Measurements from ENCODE around the gene MAP3K2. TPM values are rescaled to one million over a fixed set of nuclear protein-coding genes. Genes with fewer than 3 reads are reported as not detected.

Gene MAP3K2
- total and polyA plus RNA-seq, 2 donors (not counting 3 experiments of a cell fraction or from before 2014, with no cell fraction given): 3.4 to 25.7 TPM

DNA sequence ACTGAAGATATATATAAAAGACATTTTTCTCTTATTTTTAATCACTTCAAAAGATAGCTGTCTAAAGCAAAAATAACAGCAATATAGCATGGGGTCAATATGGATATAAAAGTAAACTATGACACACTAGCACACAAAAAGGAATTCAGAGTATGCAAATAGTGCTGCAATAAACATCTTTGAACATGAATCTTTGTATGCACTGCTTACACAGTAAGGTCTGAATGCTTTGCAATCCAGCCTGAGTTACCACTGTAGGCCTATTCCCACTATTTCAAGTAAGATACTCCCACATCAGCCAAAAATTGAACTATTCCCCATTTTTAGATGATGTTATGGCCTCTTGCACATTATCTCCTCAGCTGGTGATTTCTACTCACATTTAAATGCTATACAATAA, 66.5 kb downstream of the MAP3K2 start:
- ChIA-PET POLR2A (no interaction called here), CTCF (interaction anchor here (1.9 kb wide), 1 partner anchor 158 kb away, joined by 11 read pairs; no protein-coding TSS in a partner anchor)
- Histone ChIP-seq H2AFZ (ENCODE audit: low read depth, low read length) (no peak overlapping the region), H3K4me3 (replicated peaks in 1 of 3; ENCODE audit: insufficient read depth in 1 of 3, low read depth in 1 of 3, low read length in 3 of 3) (no peak overlapping the region), H3K4me1 (ENCODE audit: control insufficient read depth, extremely low read depth, insufficient read depth, low read length) (no peaks in the 10 kb centered on the region), H3K36me3 (ENCODE audit: control insufficient read depth in 2 of 2, extremely low read depth in 1 of 2, insufficient read depth in 2 of 2, low read length in 2 of 2) (peaks cover 5 to 13% of the 10 kb centered on the region in 2 experiments), H3K9me1 (replicated peaks; ENCODE audit: control insufficient read depth, extremely low read depth, insufficient read depth, low read length) (no peaks in the 10 kb centered on the region), H3K27me3 (ENCODE audit: control insufficient read depth in 2 of 2, insufficient read depth in 2 of 2, low read length in 2 of 2) (no peaks in the 10 kb centered on the region), H3K4me2 (ENCODE audit: insufficient read depth, low read length) (no peak overlapping the region), H3K9me3 (replicated peaks; ENCODE audit: control insufficient read depth, insufficient read depth, low read length) (no peaks in the 10 kb centered on the region), H3K27ac (ENCODE audit: insufficient read depth, low read depth, low read length) (no peak overlapping the region), H4K20me1 (replicated peaks; ENCODE audit: control insufficient read depth, extremely low read depth, insufficient read depth, low read length) (no peaks in the 10 kb centered on the region), H3K79me2 (ENCODE audit: control insufficient read depth, insufficient read depth, low read length) (no peaks in the 10 kb centered on the region), H3K9ac (replicated peaks; ENCODE audit: extremely low read depth, insufficient read depth, low read length) (no peak overlapping the region)
- dilution Hi-C loops (cut with MboI; ENCODE audit: extremely low pct_ligation_motif_present, low sequenced_read_pairs) (no loop called here), intact Hi-C loops (cut with micrococcal nuclease) (no loop called here)
- BruUV-seq (replicated peaks): no TSS peak
- TF ChIP-seq FOS (IDR thresholded peaks at IDR 0.05; ENCODE audit: borderline replicate concordance, insufficient read depth, low read length) (no peak), POLR2A (IDR thresholded peaks at IDR 0.05; ENCODE audit: low read depth, low read length) (no peak), GATA2 (IDR thresholded peaks at IDR 0.05; ENCODE audit: insufficient read depth, insufficient read length, low read depth, low read length) (no peak), POLR2AphosphoS5 (IDR thresholded peaks at IDR 0.05; ENCODE audit: insufficient read depth, low read depth, low read length) (no peak), JUN (IDR thresholded peaks at IDR 0.05; ENCODE audit: borderline replicate concordance, insufficient read depth, insufficient read length, low read depth) (no peak), EZH2 (IDR thresholded peaks at IDR 0.05; ENCODE audit: borderline replicate concordance, low read depth, low read length, severe bottlenecking) (no peak), MYC (IDR thresholded peaks at IDR 0.05; ENCODE audit: low read depth, low read length) (no peak)
- TF ChIP-seq, protein P1, sequence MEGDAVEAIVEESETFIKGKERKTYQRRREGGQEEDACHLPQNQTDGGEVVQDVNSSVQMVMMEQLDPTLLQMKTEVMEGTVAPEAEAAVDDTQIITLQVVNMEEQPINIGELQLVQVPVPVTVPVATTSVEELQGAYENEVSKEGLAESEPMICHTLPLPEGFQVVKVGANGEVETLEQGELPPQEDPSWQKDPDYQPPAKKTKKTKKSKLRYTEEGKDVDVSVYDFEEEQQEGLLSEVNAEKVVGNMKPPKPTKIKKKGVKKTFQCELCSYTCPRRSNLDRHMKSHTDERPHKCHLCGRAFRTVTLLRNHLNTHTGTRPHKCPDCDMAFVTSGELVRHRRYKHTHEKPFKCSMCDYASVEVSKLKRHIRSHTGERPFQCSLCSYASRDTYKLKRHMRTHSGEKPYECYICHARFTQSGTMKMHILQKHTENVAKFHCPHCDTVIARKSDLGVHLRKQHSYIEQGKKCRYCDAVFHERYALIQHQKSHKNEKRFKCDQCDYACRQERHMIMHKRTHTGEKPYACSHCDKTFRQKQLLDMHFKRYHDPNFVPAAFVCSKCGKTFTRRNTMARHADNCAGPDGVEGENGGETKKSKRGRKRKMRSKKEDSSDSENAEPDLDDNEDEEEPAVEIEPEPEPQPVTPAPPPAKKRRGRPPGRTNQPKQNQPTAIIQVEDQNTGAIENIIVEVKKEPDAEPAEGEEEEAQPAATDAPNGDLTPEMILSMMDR (IDR thresholded peaks at IDR 0.05; ENCODE audit: extremely low read depth in 1 of 2, insufficient read depth in 1 of 2, low read depth in 1 of 2, low read length in 2 of 2): no peak
- TF ChIP-seq, protein P2, sequence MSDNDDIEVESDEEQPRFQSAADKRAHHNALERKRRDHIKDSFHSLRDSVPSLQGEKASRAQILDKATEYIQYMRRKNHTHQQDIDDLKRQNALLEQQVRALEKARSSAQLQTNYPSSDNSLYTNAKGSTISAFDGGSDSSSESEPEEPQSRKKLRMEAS (IDR thresholded peaks at IDR 0.05; ENCODE audit: insufficient read depth, insufficient read length): no peak
- no peak for DNase-seq (ENCODE audit: low read depth, low spot score)
- no peak for FAIRE-seq
